Esophagus muscularis mucosa (tissue), 3 donors: ENCODE data around the gene SLC29A4.

ENCODE experiments used
- POLR2A ChIP-seq: fragments of 450-650 bp; IDR thresholded peaks from one replicate; pipeline ENCODE4 v1.6.1; 2017; ENCODE audit warnings: antibody characterized with exemption, moderate library complexity, mild to moderate bottlenecking, low read depth
- TF ChIP-seq, protein P1 (sequence below), 3 experiments: fragments of 200-600 bp in 2 of 3; fragments of 450-650 bp in 1 of 3; sonication (generic) in 2 of 3; IDR thresholded peaks; one replicate each; pipeline ENCODE4 v1.5.1; 2017 to 2019; ENCODE audit warnings: antibody characterized with exemption in 3 of 3, mild to moderate bottlenecking in 2 of 3, moderate library complexity in 1 of 3

DNA sequence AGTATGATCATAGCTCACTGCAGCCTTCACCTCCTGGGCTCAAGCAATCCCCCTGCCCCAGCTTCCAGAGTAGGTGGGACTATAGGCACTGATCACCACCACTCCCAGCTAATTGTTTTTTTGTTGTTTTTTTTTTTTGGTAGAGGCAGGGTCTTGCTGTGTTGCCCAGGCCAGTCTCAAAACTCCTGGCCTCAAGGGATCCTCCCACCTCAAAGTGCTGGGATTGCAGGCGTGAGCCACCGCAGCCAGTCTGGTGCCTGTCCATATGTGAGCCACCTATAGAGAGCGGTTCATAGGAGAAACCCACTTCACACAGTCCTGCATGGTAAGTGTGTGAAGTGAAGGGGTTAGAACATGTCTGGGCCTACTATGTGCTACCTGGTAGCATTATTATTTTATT lies 47.5 kb downstream of the SLC29A4 start:
- TF ChIP-seq, protein P1, sequence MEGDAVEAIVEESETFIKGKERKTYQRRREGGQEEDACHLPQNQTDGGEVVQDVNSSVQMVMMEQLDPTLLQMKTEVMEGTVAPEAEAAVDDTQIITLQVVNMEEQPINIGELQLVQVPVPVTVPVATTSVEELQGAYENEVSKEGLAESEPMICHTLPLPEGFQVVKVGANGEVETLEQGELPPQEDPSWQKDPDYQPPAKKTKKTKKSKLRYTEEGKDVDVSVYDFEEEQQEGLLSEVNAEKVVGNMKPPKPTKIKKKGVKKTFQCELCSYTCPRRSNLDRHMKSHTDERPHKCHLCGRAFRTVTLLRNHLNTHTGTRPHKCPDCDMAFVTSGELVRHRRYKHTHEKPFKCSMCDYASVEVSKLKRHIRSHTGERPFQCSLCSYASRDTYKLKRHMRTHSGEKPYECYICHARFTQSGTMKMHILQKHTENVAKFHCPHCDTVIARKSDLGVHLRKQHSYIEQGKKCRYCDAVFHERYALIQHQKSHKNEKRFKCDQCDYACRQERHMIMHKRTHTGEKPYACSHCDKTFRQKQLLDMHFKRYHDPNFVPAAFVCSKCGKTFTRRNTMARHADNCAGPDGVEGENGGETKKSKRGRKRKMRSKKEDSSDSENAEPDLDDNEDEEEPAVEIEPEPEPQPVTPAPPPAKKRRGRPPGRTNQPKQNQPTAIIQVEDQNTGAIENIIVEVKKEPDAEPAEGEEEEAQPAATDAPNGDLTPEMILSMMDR (IDR thresholded peaks at IDR 0.05): no peak
- TF ChIP-seq POLR2A: no peak
